ENCODE results near the gene ACYP2.

GRCh38 chr2:54271189-54271588 is 155.8 kb downstream of the ACYP2 start:
- no peak for TF ChIP-seq CTCF (IDR thresholded peaks at IDR 0.05)
- no peak for TF ChIP-seq POLR2A (IDR thresholded peaks at IDR 0.05)
